Mesenteric fat pad (tissue), 1 donor: ENCODE measurements around the gene PDZRN3. TPM values are rescaled to one million over a fixed set of nuclear protein-coding genes. Genes with fewer than 3 reads are reported as not detected.

Experiments
- DNase-seq: peaks from one replicate; pipeline ENCODE4 v3.0.0-alpha.2; 2020; ENCODE audit warnings: low spot score
- total RNA-seq: library from RNA; stranded (reverse); fragmentation: NEBNext Ultra II Directional; extraction: Animal tissue kit (Norgen Biotek cat#: 25700); gene quantifications from one replicate; pipeline ENCODE4 v1.2.1, GENCODE V29; 2021
- donor health status: DM: yes; HTN: yes; CAD: no.

Gene PDZRN3
- total RNA-seq, 1 donor from 2014 or later, result 52.8 TPM

DNA sequence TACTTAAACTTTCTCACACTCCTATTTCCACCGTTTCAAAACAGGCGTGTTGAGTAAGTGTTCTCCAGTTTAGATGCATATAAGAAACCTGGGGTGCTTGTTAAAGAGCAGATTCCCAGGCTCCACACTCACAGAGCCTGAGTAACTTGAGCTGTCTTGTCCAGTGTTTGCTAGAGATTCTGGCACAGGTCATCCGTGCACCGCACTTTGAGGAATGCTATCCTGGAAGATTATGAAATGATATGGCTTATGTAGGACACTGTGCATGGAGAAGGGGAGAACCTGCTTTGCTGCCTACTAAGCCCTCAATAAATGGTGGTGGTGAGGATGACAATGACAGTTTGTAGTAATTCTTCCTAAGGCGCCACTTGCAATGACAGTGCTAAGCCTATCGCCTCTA lies 273.7 kb downstream of the PDZRN3 start:
- DNase-seq, result no peak

DNA sequence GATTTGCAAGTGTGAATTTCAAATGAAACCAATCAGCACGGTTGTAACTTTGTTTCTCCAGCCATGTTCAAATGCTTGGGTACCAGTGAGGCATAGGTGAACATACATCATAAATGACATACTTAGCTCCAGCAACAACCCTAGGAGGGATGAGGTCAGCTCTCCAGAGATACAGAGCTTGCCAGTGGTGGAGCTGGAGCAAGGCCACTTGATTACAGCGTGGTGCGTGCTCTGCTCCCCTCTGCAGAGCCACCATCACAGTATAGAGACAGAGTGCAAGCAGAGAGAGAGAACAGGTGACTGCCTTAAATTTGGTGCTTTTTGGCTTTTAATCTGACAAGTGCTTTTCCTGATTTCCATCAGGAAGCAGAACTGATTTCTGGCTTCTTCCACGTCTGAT lies 275.1 kb downstream of the PDZRN3 start:
- DNase-seq, result no peak

DNA sequence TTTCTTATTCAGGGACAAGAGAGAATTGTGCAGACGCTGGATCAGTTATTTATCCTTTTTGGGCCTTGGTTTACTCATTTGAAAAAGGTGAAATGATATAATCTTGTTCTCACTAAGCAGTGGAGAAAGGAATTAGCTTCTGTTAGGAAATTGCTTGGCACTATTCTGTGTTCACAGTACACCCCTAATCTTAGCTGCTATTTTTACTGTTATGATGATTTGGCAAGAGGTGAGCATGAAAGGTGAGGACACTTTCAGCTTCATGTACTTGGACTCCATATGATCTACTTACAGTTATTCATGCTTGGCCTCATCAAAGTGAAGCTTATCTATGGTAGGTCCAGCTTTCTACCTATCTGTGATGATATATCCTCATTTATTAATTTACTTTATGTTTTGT lies 282.7 kb downstream of the PDZRN3 start:
- no peak for DNase-seq

DNA sequence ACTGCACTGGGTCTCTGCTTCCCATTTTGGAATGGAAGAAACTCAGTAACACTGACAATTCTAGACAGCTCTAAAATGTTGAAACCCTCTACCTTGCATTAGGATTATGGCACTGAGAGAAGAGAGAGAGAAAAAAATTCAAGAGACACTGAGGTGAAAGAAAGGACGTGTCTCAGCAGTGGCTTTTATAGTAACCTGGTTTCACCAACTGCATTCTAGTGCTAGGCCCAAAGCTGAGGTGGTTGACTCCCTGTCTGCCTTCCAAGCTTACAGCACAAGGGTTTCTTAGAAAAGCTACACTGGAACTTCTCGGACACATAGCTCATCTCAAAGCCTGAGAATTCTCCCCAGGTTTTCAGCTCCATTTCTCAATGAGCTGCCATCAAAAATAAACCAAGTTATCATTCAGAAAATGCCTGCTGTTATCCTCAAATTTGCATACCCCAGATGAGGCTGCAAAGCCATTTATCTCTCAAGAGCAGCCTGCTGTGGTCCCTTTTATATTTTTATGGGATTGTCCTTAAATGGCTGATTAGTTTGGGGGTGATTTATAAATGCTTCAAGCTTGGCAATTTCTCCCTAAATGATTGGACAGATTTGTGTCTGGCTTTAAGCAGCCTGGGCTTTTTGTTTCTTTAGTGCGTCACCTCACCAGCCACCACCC lies 283.3 kb downstream of the PDZRN3 start:
- DNase-seq, result no peak

DNA sequence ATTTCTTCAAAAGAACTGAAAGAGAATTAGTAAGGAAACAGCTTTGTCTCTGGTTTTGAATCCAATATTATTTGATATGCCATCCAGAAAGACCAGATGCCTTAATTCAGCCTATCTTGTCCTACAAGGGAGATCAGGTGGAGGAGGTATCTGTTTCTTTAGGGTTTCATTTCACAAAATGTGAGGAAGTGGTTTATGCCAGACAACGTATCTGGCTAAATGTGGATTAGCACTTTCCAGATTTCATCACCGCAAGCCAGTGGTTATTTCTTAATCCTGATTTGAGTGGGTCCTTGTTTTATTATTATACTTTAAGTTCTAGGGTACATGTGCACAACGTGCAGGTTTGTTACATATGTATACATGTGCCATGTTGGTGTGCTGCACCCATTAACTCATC lies 292.2 kb downstream of the PDZRN3 start:
- no peak for DNase-seq
